Activated T-cell treated with anti-CD3 and anti-CD28 coated beads, Interleukin-2, amount 50 U/mL, for 48 hours (primary cell): ENCODE data around the gene KCNN3.

Experiments
- DNase-seq, 2 experiments: peaks; one replicate each; pipeline ENCODE4 v3.0.0-alpha.2; 2020

KCNN3 gene

DNA sequence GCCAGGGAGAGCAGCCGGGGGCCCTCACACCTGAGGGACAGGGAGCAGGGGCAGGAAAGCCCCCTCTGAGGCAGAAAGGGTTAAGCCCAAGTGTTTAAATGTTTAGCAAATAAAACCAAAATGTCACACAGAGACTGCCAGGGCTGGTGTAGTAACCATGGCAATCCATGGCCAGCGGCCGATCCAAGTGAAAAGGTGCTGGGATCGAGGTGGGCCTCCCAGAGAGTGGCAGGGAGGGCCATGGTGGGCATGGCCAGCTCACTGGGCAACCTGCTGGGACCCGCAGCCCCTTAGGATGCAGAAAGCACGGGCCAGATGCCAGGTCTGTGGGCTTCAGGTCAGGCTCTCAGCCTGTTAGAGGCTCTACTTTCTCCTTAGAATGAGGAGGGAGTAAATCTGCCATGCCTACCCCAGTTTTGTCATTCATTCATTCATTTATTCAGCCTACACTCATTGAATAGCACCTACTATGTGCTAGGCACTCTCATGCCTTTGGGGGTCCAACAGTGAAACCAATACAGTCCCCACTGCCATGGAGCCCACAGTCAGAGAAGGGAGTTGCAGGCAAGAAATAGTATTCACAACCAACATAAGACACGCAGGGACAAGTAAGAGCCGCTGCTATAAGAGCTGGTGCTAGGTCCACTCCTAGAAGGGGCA, 56.1 kb downstream of the KCNN3 start:
- DNase-seq = no peak

DNA sequence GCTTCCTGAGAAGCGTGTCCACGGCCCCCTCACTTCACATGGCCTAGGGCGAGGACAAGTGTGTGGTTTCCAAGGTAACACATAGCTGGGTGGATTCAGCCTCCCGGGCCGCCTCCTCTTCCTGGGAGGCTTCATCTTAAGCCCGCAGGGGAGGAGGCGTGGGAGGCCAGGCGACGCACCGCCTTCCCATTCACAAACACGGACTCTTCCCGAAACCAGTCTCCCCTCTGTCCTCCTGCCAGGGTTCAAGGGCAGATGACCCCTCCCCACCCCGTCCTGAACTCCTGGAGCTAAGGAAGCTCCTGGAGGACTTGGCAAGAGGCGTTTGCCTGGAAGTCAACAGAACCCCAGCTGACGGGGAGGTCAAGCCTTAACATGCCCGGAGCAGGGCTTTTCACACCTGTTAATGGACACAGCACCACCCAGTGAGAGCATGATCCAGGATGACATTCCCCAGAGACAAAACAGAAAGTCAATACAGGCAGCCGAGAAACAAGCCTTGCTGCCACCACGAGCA, 56.7 kb downstream of the KCNN3 start:
- DNase-seq = no peak

DNA sequence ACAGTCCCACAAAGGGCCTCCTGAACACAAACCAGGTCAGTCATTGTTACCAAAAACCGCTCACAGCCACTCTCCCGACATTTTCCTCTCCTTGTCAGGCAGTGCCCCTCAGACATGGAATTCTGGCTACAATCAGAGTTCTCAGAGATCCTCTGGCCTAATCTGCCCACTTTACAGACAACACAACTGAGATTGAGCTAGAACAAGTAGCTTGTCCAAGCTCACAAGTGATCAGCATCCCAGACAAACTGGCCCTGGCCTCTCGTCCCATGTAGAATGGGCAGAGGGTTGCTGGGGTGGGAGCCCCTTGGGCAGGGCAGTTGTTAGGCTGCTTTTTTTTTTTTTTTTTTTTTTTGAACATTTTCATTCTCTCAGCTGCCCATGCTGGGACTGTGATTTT, 57.2 kb downstream of the KCNN3 start:
- no peak for DNase-seq

DNA sequence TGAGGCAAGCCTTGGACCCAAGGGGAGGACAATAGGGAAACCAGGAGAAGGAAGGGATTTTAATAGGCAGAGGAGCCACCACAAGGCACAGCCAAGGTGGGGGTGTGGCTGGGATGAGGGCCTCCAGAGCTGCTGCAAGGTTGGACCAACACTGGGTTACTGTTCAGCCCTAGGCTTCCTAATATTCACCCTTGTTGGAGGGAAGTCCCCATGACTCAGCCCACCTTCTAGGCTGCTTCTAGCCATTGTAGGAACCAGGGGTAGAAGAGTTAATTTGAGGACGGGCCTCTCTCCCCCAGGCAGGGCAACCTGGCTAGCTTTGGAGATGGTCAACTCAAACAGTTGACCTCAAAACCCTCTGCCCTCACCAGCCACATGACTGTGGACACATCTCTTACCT, 59.5 kb downstream of the KCNN3 start:
- DNase-seq = peak in 1 of 2 experiments; percentile 23

DNA sequence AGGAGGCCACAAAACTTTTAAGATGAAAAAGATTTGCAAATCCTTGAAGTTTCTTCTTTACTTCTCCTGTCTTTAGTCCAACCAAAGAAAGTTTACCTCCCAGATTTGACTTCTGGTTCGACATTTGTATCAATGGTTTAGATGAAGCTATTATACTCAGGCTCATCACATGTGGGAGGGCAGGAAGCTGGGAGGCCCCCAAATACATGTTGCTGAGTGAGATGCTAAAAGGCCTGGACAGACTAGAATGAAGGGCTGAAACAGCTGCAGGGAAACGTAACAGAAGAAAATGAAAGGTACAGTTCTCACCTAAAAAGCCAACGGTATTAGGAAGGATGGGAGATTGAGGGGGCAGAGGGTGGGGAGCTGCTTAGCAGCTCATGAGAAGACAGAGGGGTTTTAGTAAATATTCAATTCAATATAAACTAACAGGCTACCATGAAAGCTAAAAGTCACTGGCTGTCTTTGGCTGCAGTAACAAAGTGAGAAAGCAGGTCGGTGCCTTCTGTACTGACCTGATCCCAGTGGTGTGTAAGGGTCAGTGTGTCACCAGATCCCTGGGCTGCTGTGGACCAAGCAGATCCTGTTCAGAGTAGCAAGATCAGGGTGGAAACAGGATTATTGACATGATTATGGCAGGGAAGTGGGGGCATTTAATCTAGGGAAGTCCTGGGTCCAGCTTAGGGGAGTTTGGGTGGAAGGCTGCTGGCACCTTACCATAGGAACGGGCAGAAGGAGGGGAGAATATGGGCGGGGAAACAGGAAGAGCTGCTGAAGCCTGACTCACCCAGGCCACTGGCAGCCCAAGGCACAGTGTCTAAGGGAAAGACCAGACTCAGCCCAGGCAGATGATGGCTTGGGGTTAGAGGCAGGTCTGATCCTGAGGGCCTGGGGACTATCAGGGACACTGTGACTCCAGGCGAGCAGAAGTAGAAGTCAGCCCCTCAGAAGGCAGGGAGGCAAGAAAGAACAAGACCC, 60.4 kb downstream of the KCNN3 start:
- DNase-seq = no peak

DNA sequence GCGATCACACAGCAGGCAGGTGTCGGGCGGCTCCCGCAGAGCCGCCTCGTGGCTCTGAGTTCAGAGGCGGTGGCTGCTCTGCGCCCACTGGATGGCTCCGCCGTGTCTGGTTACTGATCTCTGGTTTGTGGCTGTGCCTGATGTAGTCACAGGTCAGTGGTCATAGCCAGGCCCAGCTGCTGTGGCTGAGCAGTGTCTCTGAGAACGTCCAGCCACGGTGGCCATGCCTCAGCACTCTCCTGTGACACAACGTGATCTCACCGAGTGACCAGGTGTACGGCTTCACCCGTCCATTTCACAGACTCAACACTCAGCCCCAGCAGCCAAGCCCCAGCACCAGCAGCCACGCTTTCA, 61.2 kb downstream of the KCNN3 start:
- no peak for DNase-seq

DNA sequence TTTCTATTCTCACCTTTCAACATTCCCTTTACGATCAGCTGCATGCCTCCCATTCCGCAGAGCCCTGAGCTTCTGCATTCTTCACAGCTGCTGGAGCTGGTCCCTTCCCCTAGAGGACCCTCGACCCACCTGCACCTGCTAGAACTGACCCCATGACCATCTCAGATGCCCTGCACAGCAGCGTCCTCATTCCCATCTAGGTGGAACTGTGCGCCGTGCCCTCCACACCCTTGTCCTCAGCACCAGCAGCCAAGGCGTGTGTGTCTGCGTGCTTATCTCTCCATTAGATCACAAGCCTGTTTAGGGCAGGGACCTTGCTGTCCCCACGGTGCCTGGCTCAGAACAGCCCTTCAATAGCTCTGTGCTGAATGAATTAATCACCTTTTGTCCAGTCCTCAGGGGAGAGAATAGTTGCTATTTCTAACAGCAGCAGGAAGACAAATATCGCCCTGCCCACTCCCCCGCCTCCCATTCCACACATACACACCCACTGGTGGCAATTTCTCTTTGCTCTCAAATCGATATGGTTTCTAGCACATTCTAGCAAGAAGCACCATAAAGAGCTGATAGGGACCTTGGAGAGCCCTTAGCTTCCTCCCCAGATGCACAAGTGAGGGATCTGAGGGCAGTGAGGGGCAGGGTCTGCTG, 61.7 kb downstream of the KCNN3 start:
- DNase-seq = no peak

DNA sequence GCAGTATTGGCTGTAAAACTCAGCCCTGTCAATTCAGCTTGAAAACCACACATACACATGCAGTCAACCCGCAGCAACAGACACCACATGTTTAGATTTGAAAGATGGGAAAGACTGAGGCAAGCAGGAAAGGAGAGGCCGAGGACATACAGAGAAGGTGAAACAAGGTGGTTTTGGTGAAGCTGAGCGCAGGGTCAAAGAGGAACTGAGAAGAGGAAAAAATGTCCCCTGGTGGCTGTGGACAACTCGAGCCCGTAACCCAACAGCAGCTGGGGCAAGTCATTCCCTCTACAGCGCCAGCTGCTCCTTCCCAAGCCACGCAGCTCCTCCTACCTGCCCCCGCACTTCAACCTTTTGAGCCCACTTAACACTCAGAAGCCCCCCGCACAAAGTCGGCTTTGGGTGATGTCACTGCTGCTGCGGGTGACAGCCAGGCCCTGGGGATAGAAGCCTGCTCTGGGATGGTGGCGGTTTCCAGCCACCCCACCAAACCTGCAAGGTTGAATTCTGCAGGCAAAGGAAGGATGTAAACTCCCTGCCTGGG, 63.0 kb downstream of the KCNN3 start:
- no peak for DNase-seq

DNA sequence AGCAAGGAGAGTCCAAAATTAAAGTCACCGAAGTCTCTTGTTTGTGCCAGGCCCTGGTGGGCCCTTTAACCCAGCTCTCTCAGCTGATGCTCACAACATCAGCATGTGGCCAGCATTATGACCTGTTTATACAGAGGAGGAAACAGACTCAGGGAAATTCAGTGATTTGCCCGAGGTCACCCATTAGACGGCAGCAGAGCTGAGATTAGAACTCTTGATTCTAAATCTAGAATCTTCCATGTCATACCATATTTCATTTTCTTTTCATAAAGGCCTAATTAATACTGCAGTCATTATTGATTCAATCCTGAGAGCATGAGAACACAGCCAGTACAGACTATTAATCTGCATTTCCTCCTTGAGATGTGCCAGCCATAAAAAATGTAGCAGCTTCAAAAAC, 63.7 kb downstream of the KCNN3 start:
- no peak for DNase-seq

DNA sequence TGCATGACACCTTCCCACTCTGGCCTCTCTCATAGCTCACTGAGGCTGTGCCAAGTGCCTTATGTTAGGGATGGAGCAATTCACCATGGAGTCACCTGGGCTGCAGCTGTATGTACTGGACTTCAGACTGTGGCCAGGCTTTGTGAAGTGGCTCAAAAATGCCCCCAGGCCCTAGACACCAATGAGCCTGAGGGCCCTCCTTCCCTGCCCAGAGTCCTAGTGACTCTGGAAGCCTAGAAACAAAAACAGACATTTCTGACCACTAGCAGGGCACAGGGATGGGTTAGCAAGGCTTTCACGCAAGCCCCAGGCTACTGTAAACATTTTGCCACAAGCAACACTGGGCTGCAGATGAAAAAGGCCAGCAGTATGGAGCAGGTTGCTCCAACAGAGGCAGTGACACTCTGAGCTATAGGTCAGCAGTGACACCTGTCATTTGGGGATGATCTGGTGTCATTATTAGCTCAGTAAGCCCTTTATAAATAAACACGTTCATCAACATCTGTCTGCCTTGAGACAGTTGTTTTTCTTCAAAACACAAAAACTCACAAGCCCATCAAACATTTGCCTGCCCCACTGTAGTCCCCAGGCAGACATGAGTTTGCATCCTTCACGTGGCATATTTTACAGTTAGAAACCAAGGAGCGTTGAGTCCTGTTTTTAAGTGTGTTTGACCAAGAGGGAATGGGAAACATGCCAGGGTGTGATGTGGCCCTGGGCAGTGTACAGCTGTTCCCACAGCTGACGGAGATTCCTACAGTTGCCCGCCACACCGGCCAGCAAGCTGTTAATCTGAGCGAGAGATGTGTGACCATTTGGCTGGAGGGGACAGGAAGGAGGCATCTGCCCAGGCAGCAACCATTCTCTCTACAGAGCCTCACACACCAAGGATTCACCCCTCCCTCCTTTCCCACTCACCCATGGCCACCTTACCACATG, 66.8 kb downstream of the KCNN3 start:
- no peak for DNase-seq

DNA sequence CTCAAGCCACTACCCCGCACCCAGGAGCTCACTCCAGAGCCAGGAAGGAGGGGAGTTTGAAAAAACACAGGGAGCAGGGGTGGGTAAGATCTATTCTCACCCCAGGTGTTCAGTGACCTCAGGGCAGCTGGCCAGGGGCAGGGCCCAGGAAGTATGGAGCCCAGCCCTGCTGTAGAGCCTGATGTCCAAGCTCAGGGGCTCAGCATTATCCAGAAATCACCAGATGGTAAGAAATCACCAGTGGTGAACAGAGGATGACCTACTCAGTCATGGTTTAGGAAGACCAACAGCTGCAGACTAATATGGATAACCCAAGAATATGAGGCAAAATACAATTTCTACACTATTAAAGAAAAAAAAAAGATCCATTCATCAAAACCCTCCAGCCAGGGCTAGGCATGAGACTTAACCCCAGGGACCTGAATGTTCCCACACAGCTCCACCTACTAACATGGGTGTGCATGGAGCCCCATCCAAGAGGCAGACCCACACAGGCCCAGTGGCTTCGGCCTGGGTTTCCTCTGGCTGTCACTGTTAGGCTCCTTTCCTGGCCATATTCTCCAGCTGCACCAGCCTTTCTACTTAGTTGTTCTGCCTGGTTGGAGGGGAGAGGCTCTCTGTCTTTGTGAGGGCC, 67.6 kb downstream of the KCNN3 start:
- no peak for DNase-seq

DNA sequence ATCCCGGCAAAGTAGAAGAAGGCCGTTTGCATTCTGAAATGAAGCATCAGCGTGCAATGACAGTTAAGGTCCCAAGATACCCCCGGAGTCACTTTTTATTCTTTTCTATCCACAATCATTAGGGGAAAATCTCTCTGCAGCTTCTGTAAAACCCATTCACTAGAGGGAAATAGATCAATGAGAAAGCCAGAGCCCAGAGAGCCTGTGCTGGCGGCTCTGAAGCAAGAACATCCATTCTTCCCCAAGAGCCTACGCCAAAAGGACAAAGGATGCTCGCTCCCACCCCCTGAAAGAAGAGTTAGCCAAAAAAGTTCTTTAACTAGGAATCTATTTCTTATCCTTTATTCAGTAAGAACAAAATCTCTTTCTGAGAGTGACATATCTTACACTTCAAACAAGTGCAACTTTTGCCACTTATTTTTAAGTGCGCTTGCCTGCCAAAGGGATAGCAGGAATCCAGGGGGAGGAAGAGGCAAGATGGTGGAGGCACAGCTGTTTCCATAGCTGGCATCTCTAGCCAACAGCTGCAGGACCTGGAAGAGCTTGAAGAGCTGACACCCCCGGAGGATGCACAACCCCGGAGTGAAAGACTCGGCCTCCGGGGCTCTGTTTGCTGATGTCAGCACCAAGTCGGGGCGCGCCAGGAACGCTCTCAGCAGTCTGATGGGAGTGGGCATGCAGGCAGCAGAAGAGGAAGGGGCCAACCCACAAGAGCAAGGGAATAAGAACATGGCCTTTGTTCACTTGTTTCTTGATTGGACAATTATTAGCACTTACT, 68.7 kb downstream of the KCNN3 start:
- no peak for DNase-seq

DNA sequence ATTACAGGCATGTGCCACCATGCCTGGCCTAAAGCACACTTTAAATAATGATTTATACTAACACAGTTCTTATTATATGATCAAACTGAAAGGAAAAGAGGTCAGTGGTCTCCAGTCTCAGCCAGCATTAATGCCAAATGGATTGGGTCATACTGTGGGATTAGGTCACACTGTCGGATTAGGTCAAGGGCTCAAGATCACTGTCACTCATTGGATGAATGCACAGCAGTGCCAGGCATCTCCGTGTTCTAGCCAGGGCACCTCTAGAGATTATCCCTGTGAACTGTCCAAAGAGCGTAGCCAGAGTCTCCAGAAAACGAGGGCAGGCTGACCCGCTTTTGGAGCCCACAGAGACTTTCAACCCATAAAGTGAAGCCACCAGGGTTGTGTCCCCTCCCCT, 70.9 kb downstream of the KCNN3 start:
- no peak for DNase-seq

DNA sequence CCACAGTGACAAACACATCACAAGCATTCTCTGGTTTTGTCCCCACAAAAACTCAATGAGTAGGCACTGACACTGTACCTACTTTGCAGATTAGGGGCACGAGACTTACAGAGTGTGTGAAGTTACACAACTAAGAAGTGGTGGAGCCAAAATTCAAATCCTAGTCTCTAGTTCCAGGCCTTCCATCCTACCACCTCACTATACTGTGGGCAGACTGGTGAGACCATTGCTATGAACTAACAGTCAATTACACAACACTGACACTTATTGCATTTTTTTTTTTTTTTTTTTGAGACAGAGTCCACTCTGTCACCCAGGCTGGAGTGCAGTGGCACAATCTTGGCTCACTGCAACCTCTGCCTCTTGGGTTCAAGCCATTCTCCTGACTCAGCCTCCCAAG, 71.4 kb downstream of the KCNN3 start:
- no peak for DNase-seq

DNA sequence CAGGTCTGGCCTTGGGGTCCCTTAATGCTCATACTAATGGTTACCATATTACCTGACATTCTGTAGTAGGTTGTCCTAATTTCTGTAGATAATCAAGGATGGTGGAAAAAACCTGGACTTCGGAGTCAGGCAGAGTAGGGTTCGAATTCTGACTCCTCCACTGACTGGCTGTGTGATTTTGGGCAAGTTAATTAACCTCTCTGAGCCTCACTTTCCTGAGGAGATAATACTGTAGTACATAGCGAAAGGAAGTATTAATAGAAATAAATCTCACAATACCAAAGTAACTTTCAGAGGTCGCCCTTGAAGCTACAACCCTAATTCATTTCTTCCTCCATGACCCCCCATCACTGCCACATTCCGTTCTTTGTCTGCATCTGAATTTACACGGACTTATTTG, 72.9 kb downstream of the KCNN3 start:
- no peak for DNase-seq

DNA sequence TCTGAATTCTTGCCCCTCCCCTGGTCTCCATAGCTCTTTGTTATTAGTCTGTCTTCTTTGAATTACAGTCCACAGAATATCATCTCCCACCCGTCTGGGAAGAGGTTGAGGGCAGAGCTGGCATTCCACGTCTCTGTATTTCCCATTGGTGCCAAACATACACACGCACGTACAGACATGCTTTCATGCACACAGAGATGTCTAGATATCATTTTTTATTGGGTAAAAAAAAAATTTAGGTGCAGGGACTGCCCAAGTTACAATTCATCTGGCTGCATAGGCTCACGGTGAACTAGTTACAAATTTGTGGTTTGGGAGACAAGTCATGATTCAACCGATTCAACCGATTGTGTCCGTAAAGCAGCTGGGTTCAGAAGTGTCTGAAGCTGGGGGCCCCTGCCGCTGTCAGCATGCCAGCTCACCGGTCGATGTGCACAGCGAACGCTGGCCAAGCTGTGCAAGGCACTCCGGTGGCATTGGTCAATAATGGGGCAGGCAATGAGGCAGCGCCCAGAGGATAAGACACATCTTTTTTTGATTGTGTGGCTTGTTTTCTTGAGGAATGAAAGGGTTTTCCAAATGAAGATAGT, 73.7 kb downstream of the KCNN3 start:
- DNase-seq = no peak

DNA sequence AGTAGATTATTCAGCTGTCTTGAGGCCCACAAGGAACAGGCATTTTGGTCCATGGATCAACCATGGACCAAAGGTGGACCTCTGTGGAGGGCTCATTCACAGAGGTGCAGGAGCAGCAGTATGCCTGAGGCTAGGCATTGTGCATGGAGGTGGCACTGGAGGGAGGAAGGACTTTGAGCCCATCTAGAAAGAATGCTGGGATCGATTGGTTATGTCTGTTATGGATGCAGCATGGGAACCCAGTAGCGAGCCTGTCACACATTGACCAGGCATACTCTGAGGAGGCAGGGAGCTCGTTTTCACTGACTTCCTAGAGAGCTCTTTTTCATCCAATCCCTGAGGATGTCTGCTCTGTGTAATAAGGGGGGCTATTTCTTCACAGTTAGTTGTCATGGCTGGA, 75.5 kb downstream of the KCNN3 start:
- DNase-seq = no peak

DNA sequence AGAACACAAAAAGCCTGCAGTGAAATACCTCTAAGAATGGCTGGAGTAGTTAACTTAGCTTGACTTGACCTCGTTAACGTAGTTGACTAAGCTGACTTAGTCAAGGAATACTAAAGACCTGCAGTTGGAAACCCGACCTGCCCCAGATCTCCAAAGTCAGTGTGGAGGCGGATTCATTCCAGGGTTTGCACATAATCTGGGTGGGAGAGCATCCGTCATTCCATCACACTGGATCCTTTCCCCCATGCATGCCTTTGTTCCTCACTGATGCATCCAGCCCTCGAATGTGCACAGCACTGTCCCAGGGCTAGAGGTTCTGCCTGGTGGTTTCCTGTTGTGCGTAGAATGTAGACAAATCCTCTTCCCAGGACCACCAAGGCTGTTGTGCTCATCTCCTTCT, 76.4 kb downstream of the KCNN3 start:
- no peak for DNase-seq

DNA sequence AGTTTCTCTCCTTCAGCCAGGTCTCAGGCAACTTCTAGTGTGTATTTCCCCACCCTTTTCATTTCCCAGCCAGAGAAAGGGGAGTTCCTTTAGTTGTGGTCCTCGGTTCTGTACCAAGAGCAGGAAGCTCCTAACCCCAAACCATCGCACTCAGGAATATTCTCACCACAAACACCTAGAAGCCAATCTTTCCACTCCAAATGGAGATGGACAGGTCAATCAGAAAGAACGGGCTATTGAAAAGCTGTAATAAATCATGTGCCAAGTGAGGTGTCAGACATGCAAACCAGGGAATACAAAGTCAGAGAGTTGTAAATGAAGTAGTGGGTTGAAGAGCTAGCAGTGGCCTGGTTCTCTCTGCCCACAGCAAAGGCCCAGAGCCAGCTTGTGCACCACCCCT, 77.2 kb downstream of the KCNN3 start:
- no peak for DNase-seq
